NCI-H774 (cell line): ENCODE data around the gene USP4.
"Not testable (repeated sequence)": the region's sequence is repeated elsewhere in the genome, so short reads cannot be mapped to it uniquely, and the experiment has no call there.

Source experiments
- DNase-seq: peaks from one replicate; lab custom pipeline; 2025; lab: John Stamatoyannopoulos, UW

Gene USP4

DNA sequence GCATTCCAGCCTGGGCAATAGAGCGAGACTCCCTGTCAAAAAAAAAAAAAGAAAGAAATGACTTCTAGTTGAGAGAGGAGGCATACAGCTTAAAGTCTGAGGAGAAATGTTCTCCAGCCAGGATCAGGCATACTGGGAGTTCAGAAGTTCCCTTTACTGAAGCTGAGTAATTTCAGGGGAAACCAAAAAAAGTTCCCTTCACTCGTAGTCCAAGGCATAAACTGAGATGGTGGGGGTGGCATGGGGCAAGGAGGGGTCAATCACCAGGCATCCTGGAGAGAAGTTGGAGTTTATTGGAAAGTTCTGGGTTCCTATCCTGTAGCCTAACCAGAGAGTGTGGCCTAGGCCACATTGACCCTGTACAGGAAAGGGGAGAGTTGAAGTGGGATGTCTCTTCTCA is 12.4 kb upstream of the USP4 start:
- DNase-seq: no peak

DNA sequence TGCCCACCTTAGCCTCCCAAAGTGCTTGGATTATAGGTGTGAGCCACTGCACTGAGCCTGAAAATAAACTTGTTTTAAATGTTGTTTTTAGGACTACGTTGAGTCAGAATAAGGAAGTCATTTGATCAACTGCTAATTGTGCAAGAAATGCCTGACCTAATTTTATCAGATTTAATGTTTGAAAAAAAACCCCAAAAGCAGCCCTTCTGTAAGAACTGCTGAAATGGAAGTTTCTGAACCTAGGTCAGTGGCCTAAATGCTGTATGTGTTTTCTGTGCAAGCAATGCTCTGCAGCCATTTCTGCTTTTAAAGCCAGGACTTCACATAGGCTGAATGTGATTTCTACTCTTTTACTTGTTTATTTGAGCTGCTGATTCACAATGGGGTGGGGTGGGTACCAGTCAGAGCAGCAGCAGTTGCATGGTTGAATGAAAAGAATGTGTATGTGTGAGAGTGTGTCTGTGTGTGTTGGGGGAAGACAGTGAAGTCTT is 11.7 kb upstream of the USP4 start:
- no peak for DNase-seq

DNA sequence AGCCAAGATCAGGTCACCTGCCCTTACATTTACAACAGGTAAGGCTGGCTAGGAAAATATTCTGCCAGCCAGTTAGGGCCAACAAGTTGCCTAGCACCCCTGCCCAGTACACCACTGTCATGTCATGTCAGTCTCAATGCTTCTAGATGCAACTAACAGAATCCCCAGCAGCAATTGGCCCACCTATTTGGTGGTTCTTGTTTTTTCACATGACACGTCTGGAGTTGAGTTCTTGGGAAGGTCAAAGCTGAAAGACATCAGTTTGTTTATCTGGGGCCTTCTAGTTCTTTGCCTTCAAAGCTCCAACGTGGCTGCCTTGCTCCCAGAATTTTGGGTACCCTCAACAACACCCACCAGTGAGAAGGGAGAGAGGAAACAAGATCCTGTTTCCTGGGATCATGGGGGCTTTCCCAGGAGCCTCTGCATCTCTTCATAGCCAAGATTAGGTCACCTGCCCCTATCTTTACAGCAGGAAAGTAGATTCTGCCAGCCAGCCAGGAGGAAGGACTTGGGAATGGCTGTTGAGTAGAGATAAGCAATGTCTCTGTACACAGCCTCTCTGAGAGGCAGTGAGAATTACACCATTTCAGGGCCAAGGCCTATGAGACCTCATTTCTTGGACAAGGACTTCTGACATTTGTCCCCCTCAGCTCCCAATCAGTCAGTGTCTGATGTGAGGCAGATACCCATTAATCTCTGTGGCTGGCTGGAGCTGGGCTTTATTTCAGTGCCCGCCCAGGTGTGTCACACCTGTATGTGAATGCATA is 9.7 kb upstream of the USP4 start:
- no peak for DNase-seq

DNA sequence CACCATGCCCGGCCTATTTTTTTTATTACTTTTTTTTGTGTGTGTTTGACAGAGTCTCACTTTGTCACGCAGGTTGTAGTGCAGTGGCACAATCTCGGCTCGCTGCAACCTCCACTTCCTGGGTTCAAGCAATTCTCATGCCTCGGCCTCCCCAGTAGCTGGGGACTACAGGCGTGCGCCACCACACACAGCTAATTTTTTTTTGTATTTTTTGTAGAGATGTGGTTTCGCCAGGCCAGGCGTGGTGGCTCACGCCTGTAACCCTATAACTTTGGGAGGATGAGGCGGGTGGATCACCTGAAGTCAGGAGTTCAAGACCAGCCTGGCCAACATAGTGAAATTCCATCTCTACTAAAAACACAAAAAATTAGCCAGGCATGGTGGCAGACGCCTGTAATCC is 8.5 kb upstream of the USP4 start:
- not testable (repeated sequence) for DNase-seq

DNA sequence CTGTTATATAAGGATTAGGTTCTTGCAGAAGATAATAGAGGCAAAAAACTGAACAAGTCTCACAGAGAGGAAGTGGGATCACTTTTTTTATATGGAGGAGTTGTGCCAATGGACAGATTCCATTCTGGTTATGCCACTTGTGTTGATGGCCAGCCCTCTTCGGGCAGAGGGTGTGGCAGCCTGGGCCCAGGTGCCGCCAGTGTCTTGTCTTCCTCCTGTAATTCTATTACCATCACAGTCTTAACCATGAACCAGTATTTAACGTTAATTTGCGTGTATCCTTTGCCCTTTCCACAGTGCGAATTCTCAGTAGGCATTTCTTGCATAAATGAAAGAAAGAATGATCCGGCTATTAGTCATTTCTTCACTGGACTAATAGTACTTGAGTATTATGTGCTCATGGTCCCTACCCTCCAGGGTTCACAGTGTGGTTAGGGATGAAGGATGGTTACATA is 7.0 kb upstream of the USP4 start:
- DNase-seq: no peak

DNA sequence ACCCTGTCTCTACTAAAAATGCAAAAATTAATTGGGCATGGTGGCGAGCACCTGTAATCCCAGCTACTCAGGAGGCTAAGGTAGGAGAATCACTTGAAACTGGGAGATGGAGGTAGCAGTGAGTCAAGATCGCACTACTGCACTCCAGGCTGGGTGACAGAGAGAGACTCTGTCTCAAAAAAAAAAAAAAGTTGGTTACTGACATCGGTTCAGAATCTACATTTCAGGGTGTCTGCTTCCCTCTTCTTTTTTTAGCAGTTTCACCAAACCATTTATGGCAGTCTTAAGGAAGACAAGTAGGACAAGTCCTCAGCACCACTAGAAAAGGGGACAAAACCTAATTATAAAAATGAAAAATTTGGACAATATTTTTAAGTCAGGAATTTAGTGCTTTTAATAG is 3.3 kb upstream of the USP4 start:
- DNase-seq: no peak

DNA sequence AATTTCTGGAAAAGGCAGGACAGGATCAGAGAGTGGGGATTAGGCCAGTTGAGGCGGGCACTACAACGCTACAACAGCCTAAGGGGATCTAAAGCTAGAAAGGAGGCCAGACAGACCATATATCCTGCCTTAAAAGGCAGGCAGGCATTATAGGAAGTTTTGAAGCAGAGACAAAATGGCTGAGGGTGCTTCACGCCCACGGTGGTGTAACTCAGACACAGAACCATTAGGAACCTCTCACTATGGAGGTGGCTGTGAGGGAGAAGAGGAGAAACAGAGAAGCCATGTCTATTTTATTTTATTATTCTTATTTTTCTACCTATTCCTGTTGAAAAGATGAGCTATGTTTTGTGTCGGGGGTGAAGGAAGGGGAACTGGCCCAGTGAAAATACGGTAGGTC is 2.1 kb upstream of the USP4 start:
- no peak for DNase-seq

DNA sequence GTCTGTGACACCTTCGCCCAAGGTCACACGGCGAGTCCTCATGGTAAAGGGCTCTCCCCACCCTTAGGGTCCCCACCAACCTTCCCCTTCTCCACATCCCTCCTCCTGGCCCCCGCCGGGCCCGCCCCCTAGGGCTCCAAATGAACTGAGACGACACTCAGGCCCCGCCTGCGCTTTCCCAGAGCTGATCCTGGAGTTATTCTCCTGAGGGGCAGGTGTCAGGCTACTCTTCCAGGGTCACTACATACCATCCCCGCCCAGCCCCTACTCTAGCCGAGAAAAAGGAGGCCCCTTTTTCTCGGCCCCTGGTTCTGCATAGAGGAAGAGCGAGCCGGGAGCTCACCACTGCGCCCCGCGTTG is 292 bp downstream of the USP4 start:
- DNase-seq: no peak

DNA sequence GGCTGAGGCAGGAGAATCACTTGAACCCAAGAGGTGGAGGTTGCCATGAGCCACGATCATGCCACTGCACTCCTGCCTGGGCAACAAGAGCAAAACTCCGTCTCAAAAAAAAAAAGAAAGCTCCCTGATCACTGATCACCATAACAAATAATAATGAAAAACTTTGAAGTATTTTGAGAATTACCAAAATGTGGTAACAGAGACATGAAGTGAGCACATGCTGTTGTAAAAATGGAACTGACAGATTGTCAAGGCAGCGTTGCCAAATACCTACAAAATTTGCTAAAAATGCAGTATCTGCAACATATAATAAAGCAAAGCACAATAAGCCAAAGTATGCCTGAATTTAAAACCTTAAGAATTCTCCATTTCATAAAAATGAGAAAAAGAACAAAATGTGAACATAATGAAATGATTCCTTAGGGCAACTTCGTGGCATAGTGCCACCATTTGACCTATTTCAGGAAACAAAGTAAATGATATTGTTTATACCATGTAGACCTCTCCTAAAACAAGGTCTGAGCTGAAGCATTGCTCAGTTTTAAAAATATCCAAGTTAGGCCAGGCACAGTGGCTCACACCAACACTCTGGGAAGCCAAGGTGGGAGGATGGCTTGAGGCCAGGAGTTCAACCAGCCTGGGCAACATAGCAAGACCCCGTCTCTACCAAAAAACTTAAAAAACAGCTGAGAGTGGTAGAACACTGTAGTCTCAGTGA is 5.8 kb downstream of the USP4 start:
- no peak for DNase-seq

DNA sequence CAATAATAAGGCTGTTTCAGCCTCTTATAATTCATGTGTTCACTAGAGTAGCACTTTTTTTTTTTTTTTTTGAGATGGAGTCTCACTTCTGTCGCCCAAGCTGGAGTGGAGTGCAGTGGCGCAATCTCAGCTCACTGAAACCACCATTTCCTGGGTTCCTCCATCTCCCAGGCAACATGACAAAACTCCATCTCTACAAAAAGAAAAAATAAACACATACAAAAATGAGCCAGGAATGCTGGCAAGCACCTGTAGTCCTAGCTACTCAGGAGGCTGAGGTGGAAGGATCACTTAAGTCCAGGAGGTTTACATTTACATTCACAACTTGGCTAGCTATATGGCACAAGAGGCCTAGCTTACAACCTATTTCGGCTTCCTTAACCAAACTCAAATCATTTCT is 6.8 kb downstream of the USP4 start:
- no peak for DNase-seq

DNA sequence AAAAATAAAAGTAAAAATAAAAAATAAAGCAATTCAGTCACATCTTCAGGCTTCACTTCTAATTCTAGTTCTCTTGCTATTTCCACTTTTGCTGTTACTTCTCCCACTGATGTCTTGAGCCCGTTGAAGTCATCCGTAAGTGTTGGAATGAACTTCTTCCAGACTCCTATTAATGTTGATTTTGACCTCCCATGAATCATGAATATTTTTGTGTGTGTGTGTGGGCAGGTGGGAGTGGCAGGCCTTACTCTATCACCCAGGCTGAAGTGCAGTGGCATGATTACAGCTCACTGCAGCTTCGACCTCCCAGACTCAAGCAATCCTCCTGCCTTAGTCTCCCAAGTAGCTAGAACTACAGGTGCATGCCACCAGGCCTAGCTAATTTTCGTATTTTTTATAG is 10.7 kb downstream of the USP4 start:
- DNase-seq: no peak

DNA sequence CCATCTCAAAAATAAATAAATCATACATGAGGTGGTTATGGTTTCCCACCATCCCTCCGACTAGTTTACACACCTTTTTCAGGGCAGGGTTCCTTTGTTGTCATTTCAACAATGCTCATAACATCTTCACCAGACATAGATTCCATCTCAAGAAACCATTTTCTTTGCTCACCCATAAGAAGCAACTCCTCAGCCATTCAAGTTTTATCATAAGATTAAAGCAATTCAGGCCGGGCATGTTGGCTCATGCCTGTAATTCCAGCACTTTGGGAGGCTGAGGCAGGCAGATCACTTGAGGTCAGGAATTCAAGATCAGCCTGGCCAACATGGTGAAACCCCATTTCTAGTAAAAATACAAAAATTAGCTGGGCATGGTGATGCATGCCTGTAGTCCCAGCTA is 11.5 kb downstream of the USP4 start:
- DNase-seq: not testable (repeated sequence)

DNA sequence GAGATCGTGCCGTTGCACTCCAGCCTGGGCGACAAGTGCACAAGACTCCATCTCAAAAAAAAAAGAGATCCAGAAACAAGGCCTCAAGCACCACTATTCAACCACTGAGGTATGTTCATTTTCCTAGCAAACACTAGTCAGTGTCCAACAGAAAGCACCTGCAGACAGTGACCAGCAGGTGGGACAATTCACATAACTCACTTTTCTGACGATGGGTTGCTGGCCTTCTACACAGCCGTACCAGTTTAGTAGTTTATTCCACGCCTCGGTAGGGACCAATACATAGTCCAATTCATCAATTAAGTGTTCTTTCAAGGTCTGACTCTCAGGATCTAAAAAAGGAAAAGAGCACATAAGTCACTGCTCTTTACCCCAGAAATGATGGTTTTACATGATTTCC is 12.4 kb downstream of the USP4 start:
- DNase-seq: no peak

DNA sequence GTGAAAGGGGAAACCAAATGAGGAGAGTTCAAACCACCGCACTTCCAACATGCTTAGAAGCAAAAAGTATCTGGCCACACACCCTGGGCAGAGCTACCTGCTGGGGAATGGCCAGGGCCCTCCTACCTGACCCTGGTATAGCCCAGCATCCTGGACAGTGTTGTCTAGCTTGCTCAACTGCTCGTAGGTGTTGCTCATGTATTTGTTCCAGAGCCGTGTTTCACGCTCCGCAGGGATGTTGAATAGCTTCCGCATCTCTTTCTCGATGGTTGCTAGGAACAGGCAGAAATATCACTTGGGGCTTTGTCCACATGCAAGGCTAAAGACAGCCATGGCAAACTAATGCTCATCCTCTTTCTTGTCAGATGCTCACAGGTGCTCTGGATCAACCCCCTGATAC is 15.1 kb downstream of the USP4 start:
- no peak for DNase-seq

DNA sequence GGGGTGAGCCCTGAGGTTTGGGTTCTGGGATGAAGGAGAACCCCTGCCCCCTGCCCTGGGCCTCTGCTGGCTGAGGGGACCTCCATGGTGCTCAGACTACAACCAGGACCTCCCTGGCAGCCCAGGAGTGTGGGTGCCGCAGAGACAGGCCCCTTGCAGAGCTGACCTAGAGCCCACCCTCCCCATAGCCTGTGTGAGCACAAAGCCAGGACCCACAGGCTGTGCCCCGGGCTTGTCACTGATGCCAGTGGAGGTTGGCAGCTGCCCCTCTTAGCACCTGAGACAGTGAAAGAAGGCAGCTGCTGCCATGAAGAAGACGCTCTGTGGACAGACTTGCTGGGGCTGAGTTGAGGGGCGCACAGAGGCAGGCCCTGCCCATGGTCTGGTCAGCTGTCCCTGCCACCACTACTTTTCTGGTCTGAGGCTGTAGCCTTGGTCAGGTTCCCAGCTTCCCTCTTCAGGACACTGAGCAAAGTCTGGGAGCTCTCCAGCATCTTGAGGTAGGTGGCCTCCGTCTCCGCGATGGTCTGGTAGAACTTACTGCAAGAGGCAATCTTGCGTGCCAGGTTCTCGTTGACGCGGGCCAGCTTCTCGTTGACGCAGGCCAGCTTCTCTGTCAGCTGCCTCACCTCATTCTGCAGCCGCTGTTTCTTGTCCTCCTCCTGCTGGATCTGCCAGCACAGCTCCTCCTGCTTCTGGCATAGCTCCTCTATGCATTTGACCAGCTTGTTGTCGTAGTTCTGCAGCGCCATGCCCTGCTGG is 23.0 kb downstream of the USP4 start:
- no peak for DNase-seq

DNA sequence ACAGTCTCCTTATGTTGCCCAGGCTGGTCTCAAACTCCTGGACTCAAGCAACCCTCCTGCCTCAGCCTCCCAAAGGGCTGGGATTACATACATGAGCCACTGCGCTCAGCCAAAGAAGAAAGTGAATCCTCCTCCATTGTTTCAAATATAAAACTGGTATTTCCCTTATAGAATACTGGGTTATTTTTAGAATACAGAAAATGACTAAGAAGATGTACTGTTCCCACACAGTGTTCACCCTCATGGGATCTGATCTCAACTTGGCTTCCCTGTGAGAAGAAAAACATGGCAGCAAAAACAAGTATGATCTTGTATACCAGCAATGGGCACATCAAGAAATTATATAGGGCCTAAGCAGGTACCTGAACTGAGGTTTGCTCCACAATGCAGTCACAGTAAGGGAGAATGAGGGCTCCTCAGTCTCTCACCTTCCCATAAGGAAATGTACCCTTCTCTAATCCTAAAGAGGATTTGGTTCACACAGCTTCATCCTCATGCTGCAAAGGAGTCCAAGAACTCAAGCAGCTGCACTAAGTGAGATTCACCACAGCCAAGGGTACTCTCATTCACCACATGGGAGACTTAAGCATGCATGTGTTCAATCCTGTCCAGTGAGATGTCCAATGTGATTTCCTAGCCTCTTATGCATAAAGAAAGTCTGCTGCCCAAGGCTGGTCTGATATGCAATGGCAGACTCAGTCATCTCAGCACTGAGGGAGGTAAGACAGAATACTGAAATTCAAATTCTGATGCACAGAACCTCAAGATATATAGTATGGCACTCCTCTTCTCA is 25.8 kb downstream of the USP4 start:
- DNase-seq: no peak

DNA sequence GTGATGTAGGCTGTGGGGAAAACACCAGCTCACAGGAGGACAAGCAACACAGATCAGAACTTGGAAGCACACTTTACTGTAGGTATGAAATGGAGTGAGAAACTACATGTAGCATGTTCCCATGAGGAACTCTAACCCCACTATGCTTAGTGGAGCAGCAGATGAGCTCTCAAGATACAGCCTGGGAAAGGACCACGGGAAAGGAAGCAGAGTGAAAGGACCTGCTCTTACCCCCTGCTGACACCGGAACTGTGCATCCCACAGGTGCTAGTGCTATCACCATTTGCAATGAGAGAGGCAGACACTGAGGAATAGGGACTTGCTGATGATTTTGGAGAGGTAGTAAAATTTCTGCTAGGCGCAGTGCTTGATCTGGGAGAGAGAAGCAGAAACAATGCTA is 28.6 kb downstream of the USP4 start:
- DNase-seq: no peak

DNA sequence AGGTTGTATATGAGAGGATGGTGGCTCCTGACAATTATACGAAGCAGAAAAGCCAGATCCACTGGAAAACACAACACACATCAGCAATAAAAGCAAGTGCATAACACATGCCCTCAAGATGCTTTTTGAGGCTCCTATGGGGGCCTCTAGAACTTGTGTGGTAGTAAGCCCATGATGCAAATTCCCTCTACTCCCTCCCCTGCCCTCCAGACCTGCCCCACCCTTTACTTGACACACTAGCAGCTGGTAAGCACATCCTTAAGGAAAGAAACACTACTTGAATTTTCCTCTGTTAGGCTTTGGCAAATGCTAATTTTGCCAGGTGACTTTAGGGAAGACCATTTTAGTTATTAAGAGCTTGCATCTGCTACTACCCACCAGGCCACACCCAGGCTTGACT is 29.2 kb downstream of the USP4 start:
- DNase-seq: no peak

DNA sequence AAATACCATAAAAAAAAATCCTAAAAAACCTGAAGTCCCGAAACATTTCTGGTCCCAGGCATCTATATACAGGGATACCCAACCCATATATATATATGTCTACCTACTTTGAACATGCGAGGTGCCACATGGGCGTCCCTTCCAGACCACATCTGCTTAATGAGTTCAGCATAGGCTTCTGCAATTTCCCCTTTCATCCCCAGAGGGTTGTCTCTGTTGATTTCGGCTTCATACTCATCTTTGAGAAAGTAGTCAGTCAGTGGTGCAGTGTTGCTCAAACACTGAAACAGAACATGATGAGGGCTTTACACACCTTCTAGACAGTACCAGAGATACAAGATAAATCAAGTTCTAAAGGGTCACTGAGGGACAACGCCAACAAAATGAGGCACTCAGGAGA is 34.2 kb downstream of the USP4 start:
- DNase-seq: no peak

DNA sequence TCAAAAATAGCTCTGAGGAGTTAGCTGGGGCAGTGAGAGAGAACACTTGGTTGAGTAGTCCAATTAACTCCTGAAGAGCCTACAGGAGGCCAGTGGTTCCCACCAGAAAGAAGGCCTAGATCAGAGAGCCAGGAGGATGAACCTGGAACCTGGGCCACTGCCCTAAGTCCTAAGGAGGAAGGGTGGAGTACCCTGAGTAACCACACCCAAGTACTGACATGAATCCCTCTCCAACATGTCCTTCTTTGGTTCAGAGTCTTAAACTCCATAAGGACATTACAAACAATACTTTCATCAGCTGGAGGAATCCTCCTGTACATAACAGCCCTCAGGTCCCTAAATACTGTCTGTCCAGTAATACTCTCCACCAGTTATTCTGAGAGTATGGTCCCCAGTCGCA is 37.2 kb downstream of the USP4 start:
- DNase-seq: no peak

DNA sequence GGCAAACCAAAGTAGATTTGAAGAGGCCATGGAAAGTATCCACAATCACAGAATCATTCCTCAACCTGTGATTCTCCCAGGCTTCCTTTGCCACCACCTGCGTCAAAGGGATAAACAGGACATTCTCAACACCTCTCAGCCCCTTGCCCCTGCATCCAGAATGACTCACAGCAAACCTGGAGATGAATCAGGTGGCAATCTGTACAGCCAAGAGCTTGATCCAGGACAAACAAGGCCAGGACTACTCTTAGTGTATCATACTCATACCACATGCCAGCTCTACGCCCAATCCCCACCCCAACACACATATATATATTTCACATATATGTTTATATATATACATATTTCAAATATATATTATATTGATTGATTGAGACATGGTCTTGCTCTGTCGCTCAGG is 39.3 kb downstream of the USP4 start:
- no peak for DNase-seq

DNA sequence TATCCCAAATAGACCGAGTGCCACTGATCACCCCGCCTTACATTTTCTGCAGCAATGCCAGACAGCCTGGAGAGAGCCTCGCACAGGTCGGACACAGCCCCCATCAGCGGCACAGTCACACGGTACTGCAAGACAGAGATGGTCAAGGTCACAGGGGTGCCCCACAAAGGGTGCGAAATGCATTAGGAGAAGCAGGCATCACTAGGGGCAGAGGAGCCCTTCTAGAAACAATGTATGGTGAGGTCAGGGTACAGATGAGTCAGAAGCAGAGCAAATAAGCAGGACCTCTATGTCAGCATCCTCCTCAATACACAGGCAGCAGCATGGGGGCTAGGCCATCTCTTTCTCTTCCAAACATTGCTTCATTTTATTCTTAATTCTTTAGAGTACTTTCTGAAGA is 41.3 kb downstream of the USP4 start:
- DNase-seq: no peak
